OCI-LY3 (cell line): ENCODE data around the gene DNAL1.

ENCODE experiments used
- H2AFZ ChIP-seq: fragments of 200-600, 300-600 bp; shearing (Covaris generic); 2 replicates; pipeline ENCODE4 v1.6.0; 2014; ENCODE audit warnings: antibody characterized with exemption, low read depth, low read length
- H3K27ac ChIP-seq: fragments of 200-600, 300-600 bp; sonication (generic); 2 replicates; pipeline ENCODE4 v1.5.1; 2014; ENCODE audit warnings: mild to moderate bottlenecking, low read length, moderate library complexity, mixed read lengths
- H3K27me3 ChIP-seq: fragments of 200-600, 300-600 bp; sonication (generic); 2 replicates; pipeline ENCODE4 v1.6.1; 2014; ENCODE audit warnings: low read depth, low read length, mixed read lengths
- H3K36me3 ChIP-seq: fragments of 200-600, 300-600 bp; sonication (generic); replicated peaks from 2 replicates; pipeline ENCODE3; 2014; ENCODE audit warnings: low read depth, low read length, mixed read lengths
- H3K4me1 ChIP-seq: fragments of 300-600, 200-600 bp; sonication (generic); 2 replicates; pipeline ENCODE4 v1.6.1; 2014; ENCODE audit warnings: low read length, mixed read lengths
- H3K4me2 ChIP-seq: fragments of 200-600, 300-600 bp; sonication (generic); 2 replicates; pipeline ENCODE4 v1.6.1; 2014; ENCODE audit warnings: low read length, mixed read lengths
- H3K4me3 ChIP-seq: fragments of 300-600, 200-600 bp; sonication (generic); 2 replicates; pipeline ENCODE4 v1.5.1; 2014; ENCODE audit warnings: antibody characterized with exemption, mild to moderate bottlenecking, low read length, moderate library complexity
- H3K79me2 ChIP-seq: fragments of 300-600, 200-600 bp; shearing (Covaris generic); 2 replicates; pipeline ENCODE4 v1.6.1; 2014; ENCODE audit warnings: mild to moderate bottlenecking, low read length, mixed read lengths
- H3K9ac ChIP-seq: fragments of 300-600, 200-600 bp; shearing (Covaris generic); 2 replicates; pipeline ENCODE4 v1.6.0; 2014; ENCODE audit warnings: mild to moderate bottlenecking, low read length, moderate library complexity
- H3K9me3 ChIP-seq: fragments of 200-600, 300-600 bp; shearing (Covaris generic); 2 replicates; pipeline ENCODE4 v1.6.1; 2014; ENCODE audit warnings: low read length, mixed read lengths; ENCODE audit not compliant: insufficient read depth
- H4K20me1 ChIP-seq: fragments of 200-600, 300-600 bp; sonication (generic); 2 replicates; pipeline ENCODE4 v1.6.1; 2016; ENCODE audit warnings: low read length, mixed read lengths; ENCODE audit not compliant: insufficient read depth
- CTCF ChIP-seq: fragments of 200-600, 300-600 bp; sonication (generic); IDR thresholded peaks from 2 replicates; pipeline ENCODE4 v1.5.1; 2014; ENCODE audit warnings: antibody characterized with exemption, low read length, low read depth
- EZH2phosphoT487 ChIP-seq: fragments of 200-600 bp; shearing (Covaris generic); IDR thresholded peaks from 2 replicates; pipeline ENCODE4 v1.6.1; 2018; ENCODE audit warnings: antibody characterized with exemption, mixed run types, low read depth

Gene DNAL1

DNA sequence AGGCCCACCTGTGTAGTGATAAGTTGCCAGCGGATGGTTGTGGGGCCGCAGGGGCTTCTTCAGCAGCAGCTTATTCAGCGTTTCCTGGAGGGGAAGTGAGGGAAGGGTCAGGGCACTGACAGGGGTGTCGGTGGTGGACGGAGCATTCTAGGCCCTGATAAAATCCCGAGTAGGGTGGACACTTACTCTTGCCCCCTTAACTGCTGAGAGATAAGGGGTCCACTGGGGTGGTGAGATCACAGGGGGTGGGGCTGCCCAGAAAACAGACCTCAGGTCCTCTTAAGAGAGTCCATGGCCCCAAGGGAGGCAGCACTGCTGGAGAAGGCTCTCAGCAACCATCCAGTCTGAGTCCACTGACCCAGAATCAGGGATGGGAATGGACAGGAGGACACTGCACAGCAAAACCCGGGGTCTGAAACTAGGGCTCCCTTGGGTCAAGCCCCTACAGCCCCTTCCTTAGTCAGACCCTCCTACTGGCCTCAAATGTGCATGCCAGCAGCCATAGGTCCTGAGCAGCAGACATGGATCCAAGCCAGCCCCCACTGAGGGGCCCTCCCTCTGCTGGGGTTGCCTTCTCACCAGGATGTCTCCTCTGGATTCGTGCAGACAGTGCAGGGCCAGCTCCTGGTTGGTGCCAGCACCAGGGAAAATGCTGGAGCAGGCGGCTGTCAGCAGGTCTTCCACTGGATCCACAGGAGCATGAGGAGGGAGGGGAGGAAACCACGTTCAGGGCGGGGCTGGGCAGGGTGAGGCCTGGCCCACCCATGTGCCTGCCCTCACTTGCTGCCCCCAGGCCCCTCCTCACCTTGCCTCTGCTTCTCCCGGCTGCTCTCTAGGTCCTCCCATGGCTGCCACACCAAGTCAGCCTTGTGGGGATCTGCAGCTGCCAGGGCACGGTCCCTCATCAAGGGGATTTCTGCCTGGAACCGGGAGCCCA lies 81.5 kb downstream of the DNAL1 start:
- peaks cover 71% of the 10 kb centered on the region for H4K20me1 ChIP-seq
- TF ChIP-seq CTCF (no peak), EZH2phosphoT487 (no peak)

GRCh38 chr14:73727166-73727565 lies 82.4 kb downstream of the DNAL1 start:
- Histone ChIP-seq H4K20me1 (peaks cover 75% of the 10 kb centered on the region), H3K9me3 (no peaks in the 10 kb centered on the region), H3K4me3 (no peak overlapping the region), H3K36me3 (peaks cover 86% of the 10 kb centered on the region), H3K4me2 (no peak overlapping the region), H3K27me3 (no peaks in the 10 kb centered on the region), H3K4me1 (peaks cover 26% of the 10 kb centered on the region), H3K27ac (no peak overlapping the region), H3K9ac (no peak overlapping the region), H3K79me2 (peaks cover 13% of the 10 kb centered on the region), H2AFZ (no peak overlapping the region)
- TF ChIP-seq CTCF (no peak), EZH2phosphoT487 (no peak)

More for the DNA sequence above, 81.5 kb downstream of the DNAL1 start:
- Histone ChIP-seq H3K9me3 (no peaks in the 10 kb centered on the region), H3K79me2 (peaks cover 9% of the 10 kb centered on the region; the same call in 1 of the 2 replicates), H3K4me3 (no peak overlapping the region), H3K36me3 (peaks cover 86% of the 10 kb centered on the region), H3K9ac (no peak overlapping the region), H3K4me1 (peaks cover 26% of the 10 kb centered on the region), H3K4me2 (no peak overlapping the region), H2AFZ (no peak overlapping the region), H3K27me3 (no peaks in the 10 kb centered on the region), H3K27ac (no peak overlapping the region)

GRCh38 chr14:73728717-73729330 lies 84.0 kb downstream of the DNAL1 start:
- peaks cover 14% of the 10 kb centered on the region for H3K79me2 ChIP-seq
- H3K27me3 ChIP-seq = no peaks in the 10 kb centered on the region
- no peaks in the 10 kb centered on the region for H3K9me3 ChIP-seq
- no peak overlapping the region for H3K27ac ChIP-seq
- H3K4me3 ChIP-seq = no peak overlapping the region
- H3K9ac ChIP-seq = no peak overlapping the region
- TF ChIP-seq CTCF = peak; percentile 96
- TF ChIP-seq EZH2phosphoT487 = no peak
- peaks cover 71% of the 10 kb centered on the region for H4K20me1 ChIP-seq
- peaks cover 20% of the 10 kb centered on the region for H3K4me1 ChIP-seq
- H3K36me3 ChIP-seq = peaks cover 76% of the 10 kb centered on the region
- H2AFZ ChIP-seq = no peak overlapping the region
- no peak overlapping the region for H3K4me2 ChIP-seq

DNA sequence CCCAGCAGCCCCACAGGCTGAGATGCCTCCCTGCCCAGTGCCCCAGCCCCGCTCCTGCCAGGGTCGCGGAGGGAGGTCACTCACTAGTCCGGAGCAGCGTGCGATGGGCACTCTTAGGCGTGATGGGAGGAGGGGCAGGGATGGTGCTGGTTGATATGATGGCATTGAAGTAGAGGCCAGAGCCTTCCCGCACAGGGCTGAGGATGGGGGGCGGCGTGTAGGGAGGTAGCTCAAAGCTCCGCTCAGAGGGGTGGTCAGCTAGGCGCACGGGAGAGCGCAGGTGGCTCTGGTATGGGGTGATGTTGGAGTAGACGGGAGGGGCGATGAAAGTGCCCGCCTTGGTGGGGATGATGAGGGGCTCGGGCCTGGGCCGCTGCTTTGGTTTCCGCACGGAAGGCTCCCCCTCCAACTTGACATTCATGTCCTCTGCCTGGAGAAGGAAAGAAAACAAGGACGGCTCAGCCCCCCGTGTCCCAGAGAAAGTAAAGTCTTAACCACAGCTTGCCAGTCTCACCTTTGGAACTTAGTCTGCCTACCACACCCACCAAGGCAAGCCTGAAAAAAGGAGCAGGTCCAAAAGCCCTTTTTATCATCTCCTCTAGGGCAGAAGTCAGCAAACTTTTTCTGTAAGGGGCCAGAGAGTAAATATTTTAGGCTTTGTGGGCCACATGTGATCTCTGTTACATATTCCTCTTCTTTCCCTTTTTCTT lies 84.9 kb downstream of the DNAL1 start:
- Histone ChIP-seq H3K4me2 (no peak overlapping the region), H3K27ac (no peak overlapping the region), H3K4me3 (no peak overlapping the region), H3K36me3 (peaks cover 72% of the 10 kb centered on the region), H3K9ac (no peak overlapping the region), H3K79me2 (peaks cover 18% of the 10 kb centered on the region), H3K27me3 (no peaks in the 10 kb centered on the region), H3K9me3 (no peaks in the 10 kb centered on the region), H2AFZ (no peak overlapping the region), H3K4me1 (peaks cover 11% of the 10 kb centered on the region), H4K20me1 (peaks cover 66% of the 10 kb centered on the region)
- TF ChIP-seq CTCF (no peak), EZH2phosphoT487 (no peak)
